Suprapubic skin (tissue), 4 donors: ENCODE data around the gene CANT1. TPM values are rescaled to one million over a fixed set of nuclear protein-coding genes. Genes with fewer than 3 reads are reported as not detected.

Source experiments
- DNase-seq, 2 donors: peaks; one replicate each; pipeline ENCODE4 v3.0.0-alpha.2; 2019; ENCODE audit warnings: low spot score in 2 of 2
- H3K27ac ChIP-seq: fragments of 200-600 bp; sonication (generic); one replicate; pipeline ENCODE4 v1.5.1; 2019
- H3K27me3 ChIP-seq: fragments of 200-600 bp; sonication (generic); one replicate; pipeline ENCODE4 v1.5.1; 2019
- H3K36me3 ChIP-seq: fragments of 200-600 bp; sonication (generic); one replicate; pipeline ENCODE4 v1.5.1; 2019
- H3K4me1 ChIP-seq: fragments of 200-600 bp; sonication (generic); one replicate; pipeline ENCODE4 v1.5.1; 2019
- H3K4me3 ChIP-seq: fragments of 200-600 bp; sonication (generic); one replicate; pipeline ENCODE4 v1.5.1; 2019; ENCODE audit warnings: mild to moderate bottlenecking
- H3K9me3 ChIP-seq: fragments of 200-600 bp; sonication (generic); one replicate; pipeline ENCODE4 v1.5.1; 2019
- CTCF ChIP-seq, 2 donors: fragments of 200-600 bp in 1 of 2; fragments of 450-650 bp in 1 of 2; sonication (generic) in 1 of 2; IDR thresholded peaks; one replicate each; pipeline ENCODE4 v1.5.1; 2016 to 2019; ENCODE audit warnings: antibody characterized with exemption in 2 of 2, mild to moderate bottlenecking in 1 of 2, moderate library complexity in 1 of 2
- EP300 ChIP-seq: sonication (generic); formaldehyde crosslinking; IDR thresholded peaks from one replicate; pipeline ENCODE4 v1.6.1; 2017; ENCODE audit warnings: antibody characterized with exemption
- POLR2A ChIP-seq, 2 donors: fragments of 450-650 bp; IDR thresholded peaks; one replicate each; pipeline ENCODE4 v1.6.1; 2017; ENCODE audit warnings: antibody characterized with exemption in 2 of 2, mild to moderate bottlenecking in 2 of 2, moderate library complexity in 2 of 2
- POLR2AphosphoS5 ChIP-seq, 3 donors: sonication (generic); formaldehyde crosslinking; IDR thresholded peaks; one replicate each; pipeline ENCODE4 v1.6.1; 2017; ENCODE audit warnings: antibody characterized with exemption in 3 of 3
- WGBS: methylation state at CpG from one replicate; pipeline ENCODE4 v1.1.5; 2018; 5-methylcytosine and 5-hydroxymethylcytosine counted together
- total RNA-seq, 4 donors: library from RNA; depleted of rRNA; stranded (reverse); fragments of >200 nt; gene quantifications; one replicate each; pipeline ENCODE4 v1.1.0, GENCODE V29; 2016

The CANT1 gene
- total RNA-seq, 4 donors from 2014 or later: 21.8 to 37.4 (median 30.1) TPM

GRCh38 chr17:79053251-79053925 is 43.8 kb upstream of the CANT1 start:
- H3K4me1 ChIP-seq: no peaks in the 10 kb centered on the region
- H3K9me3 ChIP-seq: no peaks in the 10 kb centered on the region
- no peak for DNase-seq
- no peak overlapping the region for H3K27ac ChIP-seq
- H3K4me3 ChIP-seq: no peak overlapping the region
- WGBS: 56% methylated on average over 2 of the region's 2 CpGs
- TF ChIP-seq EP300 (no peak), POLR2A (IDR thresholded peaks at IDR 0.05) (no peak), POLR2AphosphoS5 (IDR thresholded peaks at IDR 0.05) (no peak), CTCF (IDR thresholded peaks at IDR 0.05) (no peak)
- H3K27me3 ChIP-seq: no peaks in the 10 kb centered on the region
- H3K36me3 ChIP-seq: no peaks in the 10 kb centered on the region

- TF ChIP-seq POLR2AphosphoS5 (IDR thresholded peaks at IDR 0.05) (no peak), CTCF (IDR thresholded peaks at IDR 0.05) (no peak), POLR2A (IDR thresholded peaks at IDR 0.05) (no peak), EP300 (no peak)
- H3K27ac ChIP-seq: no peak overlapping the region
- no peaks in the 10 kb centered on the region for H3K36me3 ChIP-seq
Observed at GRCh38 chr17:79052131-79052530, 42.6 kb upstream of the CANT1 start.

GRCh38 chr17:79051306-79051705 is 41.7 kb upstream of the CANT1 start:
- Histone ChIP-seq H3K27me3 (no peaks in the 10 kb centered on the region), H3K4me3 (no peak overlapping the region), H3K27ac (no peak overlapping the region), H3K4me1 (peaks cover 14% of the 10 kb centered on the region), H3K36me3 (no peaks in the 10 kb centered on the region), H3K9me3 (no peaks in the 10 kb centered on the region)
- 94% methylated on average over 6 of the region's 6 CpGs for WGBS
- no peak for TF ChIP-seq EP300
- no peak for DNase-seq

More at GRCh38 chr17:79052131-79052530, 42.6 kb upstream of the CANT1 start:
- H3K4me3 ChIP-seq: no peak overlapping the region
- H3K27me3 ChIP-seq: no peaks in the 10 kb centered on the region
- DNase-seq: no peak
- WGBS: 67% methylated on average over 1 of the region's 1 CpG
- peaks cover 9% of the 10 kb centered on the region for H3K4me1 ChIP-seq
- no peaks in the 10 kb centered on the region for H3K9me3 ChIP-seq

GRCh38 chr17:79050551-79050950 is 41.0 kb upstream of the CANT1 start:
- Histone ChIP-seq H3K27me3 (no peaks in the 10 kb centered on the region), H3K4me3 (no peak overlapping the region), H3K27ac (no peak overlapping the region), H3K4me1 (peaks cover 21% of the 10 kb centered on the region), H3K36me3 (no peaks in the 10 kb centered on the region), H3K9me3 (no peaks in the 10 kb centered on the region)
- no peak for TF ChIP-seq CTCF (IDR thresholded peaks at IDR 0.05)
- no peak for TF ChIP-seq POLR2AphosphoS5 (IDR thresholded peaks at IDR 0.05)
- TF ChIP-seq POLR2A (IDR thresholded peaks at IDR 0.05): no peak
- no peak for TF ChIP-seq EP300
- WGBS: 87% methylated on average over 3 of the region's 6 CpGs
- DNase-seq: no peak

GRCh38 chr17:79049821-79050220 is 40.3 kb upstream of the CANT1 start:
- Histone ChIP-seq H3K4me1 (peaks cover 23% of the 10 kb centered on the region), H3K36me3 (no peaks in the 10 kb centered on the region), H3K4me3 (no peak overlapping the region), H3K27ac (no peak overlapping the region), H3K9me3 (no peaks in the 10 kb centered on the region), H3K27me3 (no peaks in the 10 kb centered on the region)
- no peak for DNase-seq
- 87% methylated on average over 6 of the region's 11 CpGs for WGBS
- no peak for TF ChIP-seq POLR2A (IDR thresholded peaks at IDR 0.05)
- TF ChIP-seq EP300: no peak
- no peak for TF ChIP-seq POLR2AphosphoS5 (IDR thresholded peaks at IDR 0.05)
- no peak for TF ChIP-seq CTCF (IDR thresholded peaks at IDR 0.05)
